ENCODE measurements around the gene PRKG1.
A peak's percentile ranks its signal among the peaks of the same experiment; 100 is the strongest.
"Not testable (repeated sequence)": the region's sequence is repeated elsewhere in the genome, so short reads cannot be mapped to it uniquely, and the experiment has no call there.

The PRKG1 gene

GRCh38 chr10:51170518-51171245 is 96.4 kb downstream of the PRKG1 start:
- peak; percentile 14 for DNase-seq (ENCODE audit: low spot score)

- DNase-seq (ENCODE audit: low spot score) = peak; percentile 26
Observed at GRCh38 chr10:51171946-51172345, 97.7 kb downstream of the PRKG1 start.

- DNase-seq (ENCODE audit: low spot score) = peak; percentile 64
Observed at GRCh38 chr10:51176976-51177695, 102.8 kb downstream of the PRKG1 start.

- DNase-seq (ENCODE audit: low spot score) = no peak
Observed at GRCh38 chr10:51178634-51179033, 104.3 kb downstream of the PRKG1 start.

GRCh38 chr10:51180141-51180540 is 105.9 kb downstream of the PRKG1 start:
- DNase-seq (ENCODE audit: low spot score) = no peak

- DNase-seq (ENCODE audit: low spot score) = no peak
Observed at GRCh38 chr10:51183783-51184182, 109.5 kb downstream of the PRKG1 start.

- peak; percentile 29 for DNase-seq (ENCODE audit: low spot score)
Observed at GRCh38 chr10:51186361-51186760, 112.1 kb downstream of the PRKG1 start.

- DNase-seq (ENCODE audit: low spot score) = no peak
Observed at GRCh38 chr10:51188008-51188407, 113.7 kb downstream of the PRKG1 start.

GRCh38 chr10:51188866-51189265 is 114.6 kb downstream of the PRKG1 start:
- no peak for DNase-seq (ENCODE audit: low spot score)

GRCh38 chr10:51196508-51197175 is 122.4 kb downstream of the PRKG1 start:
- no peak for DNase-seq (ENCODE audit: low spot score)

- DNase-seq (ENCODE audit: low spot score) = no peak
Observed at GRCh38 chr10:51198170-51198569, 123.9 kb downstream of the PRKG1 start.

GRCh38 chr10:51201947-51202346 is 127.7 kb downstream of the PRKG1 start:
- DNase-seq (ENCODE audit: low spot score) = no peak

- DNase-seq (ENCODE audit: low spot score) = no peak
Observed at GRCh38 chr10:51203359-51203758, 129.1 kb downstream of the PRKG1 start.

- DNase-seq (ENCODE audit: low spot score) = no peak
Observed at GRCh38 chr10:51204066-51204465, 129.8 kb downstream of the PRKG1 start.

GRCh38 chr10:51204701-51205100 is 130.4 kb downstream of the PRKG1 start:
- DNase-seq (ENCODE audit: low spot score) = no peak

- no peak for DNase-seq (ENCODE audit: low spot score)
Observed at GRCh38 chr10:51206500-51206899, 132.2 kb downstream of the PRKG1 start.

GRCh38 chr10:51212937-51213336 is 138.7 kb downstream of the PRKG1 start:
- DNase-seq (ENCODE audit: low spot score) = not testable (repeated sequence)

- DNase-seq (ENCODE audit: low spot score) = no peak
Observed at GRCh38 chr10:51214207-51215196, 140.2 kb downstream of the PRKG1 start.

- no peak for DNase-seq (ENCODE audit: low spot score)
Observed at GRCh38 chr10:51215951-51216834, 141.9 kb downstream of the PRKG1 start.

GRCh38 chr10:51217505-51217904 is 143.2 kb downstream of the PRKG1 start:
- DNase-seq (ENCODE audit: low spot score) = no peak

- DNase-seq (ENCODE audit: low spot score) = peak; percentile 64
Observed at GRCh38 chr10:51224671-51225161, 150.4 kb downstream of the PRKG1 start.
